T-cell (primary cell): ENCODE measurements around the gene AKAP13. TPM values are rescaled to one million over a fixed set of nuclear protein-coding genes. Genes with fewer than 3 reads are reported as not detected.
A peak's percentile ranks its signal among the peaks of the same experiment; 100 is the strongest.

Experiments used
- ATAC-seq, 4 experiments: fragments of 200-7000 bp in 3 of 4; fragments of 150-1000 bp in 1 of 4; cut with Tn5 transposase; replicated peaks in 1 of 4; 1 replicate in 3 of 4; 2 replicates in 1 of 4; pipeline ENCODE4 v1.10.0; 2021; ENCODE audit warnings: moderate library complexity in 3 of 4, mild to moderate bottlenecking in 2 of 4, moderate number of reproducible peaks in 1 of 4
- CTCF ChIA-PET, 2 donors: fragments of 300-600 bp; sonication (Branson Sonifier 250); formaldehyde crosslinking; loops; one replicate each; lab custom pipeline; 2022; ENCODE audit warnings: antibody characterized with exemption in 2 of 2; lab: Charles Lee
- POLR2A ChIA-PET, 2 donors: fragments of 300-600 bp; sonication (Branson Sonifier 250); formaldehyde crosslinking; loops; one replicate each; lab custom pipeline; 2022; ENCODE audit warnings: antibody characterized with exemption in 2 of 2; lab: Charles Lee
- DNase-seq, 35 experiments: peaks; one replicate each; pipeline versions ENCODE4 v3.0.0 to v3.0.0-alpha.2; 2013 to 2023
- H3K27ac ChIP-seq: one replicate; pipeline ENCODE4 v1.5.1; 2013; ENCODE audit warnings: low read length
- H3K27me3 ChIP-seq, 2 experiments: replicated peaks in 1 of 2; 1 replicate in 1 of 2; 2 replicates in 1 of 2; pipeline versions ENCODE4 v1.6.1 to v1.7.0; 2013; ENCODE audit warnings: low read length in 1 of 2, mixed read lengths in 1 of 2; ENCODE audit not compliant: control insufficient read depth in 2 of 2, insufficient read depth in 2 of 2; ENCODE audit errors: extremely low read depth in 1 of 2
- H3K36me3 ChIP-seq, 2 donors: 1 replicate in 1 of 2; 2 replicates in 1 of 2; pipeline versions ENCODE4 v1.6.1 to v1.7.0; 2013; ENCODE audit warnings: low read length in 1 of 2; ENCODE audit not compliant: control insufficient read depth in 2 of 2, insufficient read depth in 1 of 2; ENCODE audit errors: extremely low read depth in 1 of 2
- H3K4me1 ChIP-seq, 2 experiments: 1 replicate in 1 of 2; 2 replicates in 1 of 2; pipeline versions ENCODE4 v1.6.1 to v1.7.0; 2013; ENCODE audit warnings: low read length in 2 of 2, mixed read lengths in 1 of 2; ENCODE audit not compliant: insufficient read depth in 2 of 2, control insufficient read depth in 1 of 2; ENCODE audit errors: extremely low read depth in 1 of 2
- H3K4me3 ChIP-seq, 2 donors: 1 replicate in 1 of 2; 2 replicates in 1 of 2; pipeline versions ENCODE4 v1.5.1 to v1.7.0; 2013; ENCODE audit warnings: mild to moderate bottlenecking in 2 of 2, low read length in 1 of 2, moderate library complexity in 1 of 2; ENCODE audit not compliant: control insufficient read depth in 1 of 2; ENCODE audit errors: extremely low read depth in 1 of 2
- H3K9me3 ChIP-seq: 2 replicates; pipeline ENCODE4 v1.7.0; 2013
- H3K27ac Mint-ChIP-seq, 2 donors: one replicate each; pipeline ENCODE4 v1.8.0; 2020 to 2021; ENCODE audit warnings: mild to moderate bottlenecking in 2 of 2, mixed read lengths in 2 of 2
- H3K27me3 Mint-ChIP-seq, 2 donors: one replicate each; pipeline ENCODE4 v1.8.0; 2021 to 2022; ENCODE audit warnings: mixed read lengths in 2 of 2
- H3K36me3 Mint-ChIP-seq: one replicate; pipeline ENCODE4 v1.8.0; 2021; ENCODE audit warnings: mixed read lengths
- H3K4me1 Mint-ChIP-seq, 3 donors: one replicate each; pipeline ENCODE4 v1.8.0; 2020 to 2022; ENCODE audit warnings: mixed read lengths in 3 of 3, mild to moderate bottlenecking in 1 of 3
- H3K4me3 Mint-ChIP-seq, 3 donors: one replicate each; pipeline ENCODE4 v1.8.0; 2020 to 2022; ENCODE audit warnings: mild to moderate bottlenecking in 3 of 3, mixed read lengths in 3 of 3, moderate library complexity in 3 of 3
- H3K9me3 Mint-ChIP-seq, 3 donors: one replicate each; pipeline ENCODE4 v1.8.0; 2020 to 2022; ENCODE audit warnings: mixed read lengths in 3 of 3
- WGBS: methylation state at CpG from one replicate; pipeline ENCODE4 v1.1.5; 2013; ENCODE audit warnings: missing lambda C conversion rate; ENCODE audit not compliant: insufficient coverage; 5-methylcytosine and 5-hydroxymethylcytosine counted together
- total RNA-seq, 35 experiments: library from RNA in 6 of 35; stranded (reverse) in 6 of 35; fragments of 120-200 nt in 1 of 35; gene quantifications; one replicate each; pipeline versions ENCODE4 v1.2.1 to v1.2.4 and lab custom pipeline; 2013 to 2026

The AKAP13 gene
- total RNA-seq, 5 donors from 2014 or later (not counting 1 experiment from before 2014, with no cell fraction given), result 232 to 391 (median 281) TPM

DNA sequence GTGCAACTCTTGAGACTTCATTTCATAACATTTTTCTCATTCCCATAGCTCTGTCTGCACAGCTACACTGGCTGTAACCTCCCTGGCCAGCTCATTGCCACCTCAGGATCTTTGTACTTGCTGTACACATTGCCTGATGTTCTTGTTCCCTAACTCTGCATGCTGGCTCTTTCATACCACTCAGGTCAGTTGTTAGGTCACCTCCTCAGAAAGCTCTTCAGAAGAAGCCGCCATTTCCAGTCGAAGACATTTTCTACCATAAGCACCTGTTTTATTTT is 176.2 kb downstream of the AKAP13 start:
- H3K27me3 ChIP-seq, result no peaks in the 10 kb centered on the region
- DNase-seq (no peak), ATAC-seq (no peak)
- no peak overlapping the region for H3K27ac ChIP-seq
- no peak overlapping the region for H3K4me3 ChIP-seq
- Mint-ChIP-seq H3K27me3 (no peaks in the 10 kb centered on the region), H3K4me1 (peaks cover 44 to 53% (median 51%) of the 10 kb centered on the region in 3 donors), H3K36me3 (peaks cover 36% of the 10 kb centered on the region), H3K27ac (peak overlapping the region in 1 of 2 donors; percentile 64), H3K4me3 (peak overlapping the region in 1 of 3 donors; percentile 43), H3K9me3 (no peaks in the 10 kb centered on the region)
- WGBS, result no CpG with 5 or more reads among the region's 2 CpGs
- H3K36me3 ChIP-seq, result peaks cover 0 to 4% of the 10 kb centered on the region in 2 donors
- POLR2A ChIA-PET, result no interaction called here
- H3K4me1 ChIP-seq, result peaks cover 6 to 7% of the 10 kb centered on the region in 2 experiments
- CTCF ChIA-PET, result interaction anchor here in 1 of 2 donors (0.6 kb wide), 2 partner anchors 48 to 257 kb away, joined by 3 read pairs; no protein-coding TSS in a partner anchor
- no peaks in the 10 kb centered on the region for H3K9me3 ChIP-seq

DNA sequence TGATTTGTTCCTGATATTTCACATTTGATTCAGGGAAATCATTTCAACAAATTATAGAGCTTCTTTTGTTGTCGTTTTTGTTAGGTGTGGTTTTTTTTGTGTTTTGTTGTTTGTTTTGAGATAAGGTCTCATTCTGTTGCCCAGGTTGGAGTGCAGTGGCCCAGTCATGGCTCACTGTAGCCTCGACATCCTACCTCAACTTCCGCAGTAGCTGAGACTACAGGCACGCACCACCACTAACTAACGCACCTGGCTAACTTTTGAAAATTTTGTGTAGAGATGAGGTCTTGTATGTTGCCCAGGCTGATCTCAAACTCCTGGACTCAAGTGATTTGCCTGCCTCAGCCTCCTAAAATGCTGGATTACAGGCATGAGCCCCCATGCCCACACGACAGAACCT is 177.0 kb downstream of the AKAP13 start:
- Mint-ChIP-seq H3K27me3 (no peaks in the 10 kb centered on the region), H3K4me3 (no peak overlapping the region), H3K4me1 (peaks cover 44 to 51% (median 50%) of the 10 kb centered on the region in 3 donors), H3K9me3 (no peaks in the 10 kb centered on the region), H3K27ac (no peak overlapping the region), H3K36me3 (peaks cover 32% of the 10 kb centered on the region)
- ChIA-PET POLR2A (interaction anchor here in 1 of 2 donors (0.6 kb wide), 1 partner anchor 71 kb away, joined by 5 read pairs; no protein-coding TSS in a partner anchor), CTCF (interaction anchor here in 1 of 2 donors (0.6 kb wide), 3 partner anchors 13 to 299 kb away, joined by 3 read pairs; no protein-coding TSS in a partner anchor)
- no peak for DNase-seq
- Histone ChIP-seq H3K27me3 (no peaks in the 10 kb centered on the region), H3K9me3 (no peaks in the 10 kb centered on the region), H3K36me3 (peaks cover 0 to 4% of the 10 kb centered on the region in 2 donors), H3K27ac (no peak overlapping the region), H3K4me1 (peaks cover 6 to 7% of the 10 kb centered on the region in 2 experiments), H3K4me3 (no peak overlapping the region)
- no peak for ATAC-seq
- no CpG with 5 or more reads among the region's 6 CpGs for WGBS

DNA sequence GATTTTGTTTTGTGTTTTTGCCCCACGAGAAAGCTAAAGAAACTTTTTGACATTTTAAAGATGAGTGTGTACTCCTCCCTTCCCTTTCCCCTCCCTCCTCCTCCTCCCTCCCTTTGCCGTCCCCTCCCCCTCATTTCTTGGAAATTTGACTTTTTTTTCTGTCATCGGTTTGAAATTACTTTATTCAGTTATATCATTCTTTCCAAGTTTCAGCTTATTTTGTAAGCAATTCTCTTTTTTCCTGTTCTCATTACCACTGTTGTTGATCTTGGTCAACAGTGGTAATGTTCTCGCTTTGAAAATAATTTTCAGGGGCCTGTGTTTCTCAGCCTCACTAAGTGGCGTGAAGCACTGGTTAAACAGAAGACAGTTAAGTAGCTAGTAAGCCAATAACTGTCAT is 178.4 kb downstream of the AKAP13 start:
- CTCF ChIA-PET, result no interaction called here
- peaks cover 0 to 4% of the 10 kb centered on the region in 2 donors for H3K36me3 ChIP-seq
- no peak overlapping the region for H3K4me3 ChIP-seq
- H3K4me1 Mint-ChIP-seq, result peaks cover 44 to 56% (median 55%) of the 10 kb centered on the region in 3 donors
- POLR2A ChIA-PET, result interaction anchor here in 1 of 2 donors (0.5 kb wide), 1 partner anchor 181 kb away, joined by 4 read pairs; no protein-coding TSS in a partner anchor
- H3K27ac ChIP-seq, result no peak overlapping the region
- peaks cover 36% of the 10 kb centered on the region for H3K36me3 Mint-ChIP-seq
- H3K27me3 Mint-ChIP-seq, result no peaks in the 10 kb centered on the region
- WGBS, result no CpG with 5 or more reads among the region's 5 CpGs
- no peaks in the 10 kb centered on the region for H3K27me3 ChIP-seq
- no peak for ATAC-seq
- H3K4me1 ChIP-seq, result peaks cover 6 to 7% of the 10 kb centered on the region in 2 experiments
- no peak for DNase-seq
- no peaks in the 10 kb centered on the region for H3K9me3 Mint-ChIP-seq
- peak overlapping the region; percentile 31 to 48 for H3K27ac Mint-ChIP-seq
- no peaks in the 10 kb centered on the region for H3K9me3 ChIP-seq
- H3K4me3 Mint-ChIP-seq, result no peak overlapping the region

DNA sequence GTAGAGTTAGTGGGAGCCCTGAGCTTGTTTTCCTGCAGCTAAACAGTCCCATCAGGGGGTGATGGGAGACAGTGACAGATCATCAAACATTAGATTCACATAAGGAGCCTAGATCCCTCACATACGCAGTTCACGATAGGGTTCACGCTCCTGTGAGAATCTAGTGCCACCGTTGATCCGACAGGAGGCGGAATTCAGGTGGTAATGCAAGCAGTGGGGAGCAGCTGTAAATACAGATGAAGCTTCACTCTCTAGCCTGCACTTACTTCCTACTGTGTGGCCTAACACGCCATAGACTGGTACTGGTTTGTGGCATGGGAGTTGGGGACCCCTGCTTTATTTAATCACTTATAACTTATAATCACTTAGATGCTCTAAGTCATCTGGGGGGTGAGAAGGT is 179.1 kb downstream of the AKAP13 start:
- ChIA-PET CTCF (interaction anchor here in 1 of 2 donors (0.6 to 0.9 kb wide), 2 partner anchors 11 to 517 kb away, joined by 3 to 4 read pairs; no protein-coding TSS in a partner anchor), POLR2A (interaction anchor here in 1 of 2 donors (0.6 kb wide), 1 partner anchor 21 kb away, joined by 6 read pairs; no protein-coding TSS in a partner anchor)
- Histone ChIP-seq H3K9me3 (no peaks in the 10 kb centered on the region), H3K27me3 (no peaks in the 10 kb centered on the region), H3K4me3 (no peak overlapping the region), H3K36me3 (peaks cover 0 to 4% of the 10 kb centered on the region in 2 donors), H3K27ac (no peak overlapping the region), H3K4me1 (peaks cover 6 to 7% of the 10 kb centered on the region in 2 experiments)
- Mint-ChIP-seq H3K36me3 (peaks cover 38% of the 10 kb centered on the region), H3K27me3 (no peaks in the 10 kb centered on the region), H3K27ac (no peak overlapping the region), H3K4me3 (no peak overlapping the region), H3K9me3 (no peaks in the 10 kb centered on the region), H3K4me1 (peaks cover 40 to 55% (median 53%) of the 10 kb centered on the region in 3 donors)
- DNase-seq (no peak), ATAC-seq (no peak)
- WGBS, result no CpG with 5 or more reads among the region's 7 CpGs

DNA sequence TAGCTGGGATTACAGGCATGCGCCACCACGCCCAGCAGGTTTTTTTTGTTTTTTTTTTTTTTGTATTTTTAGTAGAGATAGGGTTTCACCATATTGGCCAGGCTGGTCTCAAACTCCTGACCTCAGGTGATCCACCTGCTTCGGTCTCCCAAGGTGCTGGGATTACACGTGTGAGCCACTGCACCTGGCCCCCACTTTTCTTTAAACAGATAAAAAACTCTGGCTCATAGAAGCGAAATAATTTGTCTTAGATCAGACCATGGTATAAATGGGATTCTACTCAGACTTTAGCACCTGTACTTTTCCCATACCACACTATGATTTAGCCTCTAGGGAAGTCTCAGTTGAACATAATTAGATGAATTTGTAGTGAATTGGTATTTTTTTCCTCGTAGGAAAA is 182.4 kb downstream of the AKAP13 start:
- Mint-ChIP-seq H3K36me3 (peaks cover 31% of the 10 kb centered on the region), H3K27me3 (no peaks in the 10 kb centered on the region), H3K9me3 (no peaks in the 10 kb centered on the region), H3K4me1 (peaks cover 22 to 34% (median 30%) of the 10 kb centered on the region in 3 donors), H3K27ac (no peak overlapping the region), H3K4me3 (no peak overlapping the region)
- 90% methylated on average over 2 of the region's 6 CpGs for WGBS
- POLR2A ChIA-PET, result no interaction called here
- no peak overlapping the region for H3K27ac ChIP-seq
- no peaks in the 10 kb centered on the region for H3K27me3 ChIP-seq
- peaks cover 0 to 2% of the 10 kb centered on the region in 2 experiments for H3K4me1 ChIP-seq
- no peak for ATAC-seq
- CTCF ChIA-PET, result no interaction called here
- H3K9me3 ChIP-seq, result no peaks in the 10 kb centered on the region
- H3K4me3 ChIP-seq, result no peak overlapping the region
- H3K36me3 ChIP-seq, result no peaks in the 10 kb centered on the region
- no peak for DNase-seq

DNA sequence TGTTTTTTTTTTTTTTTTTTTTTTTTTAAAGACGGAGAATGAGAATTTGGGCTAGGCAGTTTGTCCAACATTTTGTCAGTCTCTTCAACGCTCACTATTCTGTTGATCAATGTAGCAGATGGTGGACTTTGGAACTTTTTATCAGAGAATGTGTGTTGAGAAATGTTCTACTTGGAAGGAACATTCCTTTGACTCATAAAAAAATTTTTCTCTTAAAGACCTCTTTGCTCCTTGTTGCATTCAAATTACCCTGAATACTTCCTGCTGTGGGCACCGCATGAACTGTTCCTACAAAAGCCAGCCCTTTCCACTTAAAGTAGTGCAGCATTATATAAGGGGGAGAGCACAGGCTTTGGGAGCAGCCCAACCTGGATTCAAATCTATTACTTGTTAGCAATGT is 182.9 kb downstream of the AKAP13 start:
- Mint-ChIP-seq H3K27ac (no peak overlapping the region), H3K9me3 (no peaks in the 10 kb centered on the region)

More for the DNA sequence above, 182.9 kb downstream of the AKAP13 start:
- DNase-seq (no peak), ATAC-seq (no peak)
- Mint-ChIP-seq H3K4me3 (no peak overlapping the region), H3K36me3 (peaks cover 27% of the 10 kb centered on the region), H3K27me3 (no peaks in the 10 kb centered on the region), H3K4me1 (peaks cover 20 to 31% (median 28%) of the 10 kb centered on the region in 3 donors)
- Histone ChIP-seq H3K36me3 (no peaks in the 10 kb centered on the region), H3K27ac (no peak overlapping the region), H3K4me3 (no peak overlapping the region), H3K27me3 (no peaks in the 10 kb centered on the region), H3K9me3 (no peaks in the 10 kb centered on the region), H3K4me1 (peaks cover 0 to 1% of the 10 kb centered on the region in 2 experiments)
- no CpG with 5 or more reads among the region's 3 CpGs for WGBS
- ChIA-PET POLR2A (no interaction called here), CTCF (no interaction called here)
